Measurements from ENCODE around the gene TTC27.
"Not testable (repeated sequence)": the region's sequence is repeated elsewhere in the genome, so short reads cannot be mapped to it uniquely, and the experiment has no call there.

TTC27 gene

GRCh38 chr2:32719933-32720716 is 92.3 kb downstream of the TTC27 start:
- DNase-seq (ENCODE audit: low read depth in 2 of 2), result no peak

GRCh38 chr2:32720771-32721170 is 92.9 kb downstream of the TTC27 start:
- DNase-seq (ENCODE audit: low read depth in 2 of 2), result no peak

DNA sequence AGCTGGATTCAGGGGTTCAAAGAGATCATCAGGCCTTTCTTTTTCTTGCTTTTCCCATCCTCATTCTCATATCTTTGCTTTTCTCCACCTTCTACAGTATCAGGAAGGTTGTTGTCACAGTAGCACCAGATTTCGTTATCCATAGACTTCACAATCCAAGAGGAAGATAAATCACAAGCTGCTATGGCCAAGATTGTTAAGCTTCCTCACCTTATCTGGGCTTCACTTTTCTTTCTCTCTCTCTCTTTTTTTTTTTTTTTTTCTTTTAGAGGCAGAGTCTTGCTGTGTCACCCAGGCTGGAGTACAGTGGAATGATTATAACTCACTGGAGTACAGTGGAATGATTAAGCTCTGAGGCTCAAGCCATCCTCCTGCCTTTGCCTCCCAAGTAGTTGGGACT is 93.5 kb downstream of the TTC27 start:
- no peak for DNase-seq (ENCODE audit: low read depth in 2 of 2)

- DNase-seq (ENCODE audit: low read depth in 2 of 2), result no peak
These were observed 95.7 kb downstream of the TTC27 start for GRCh38 chr2:32723467-32724079.

DNA sequence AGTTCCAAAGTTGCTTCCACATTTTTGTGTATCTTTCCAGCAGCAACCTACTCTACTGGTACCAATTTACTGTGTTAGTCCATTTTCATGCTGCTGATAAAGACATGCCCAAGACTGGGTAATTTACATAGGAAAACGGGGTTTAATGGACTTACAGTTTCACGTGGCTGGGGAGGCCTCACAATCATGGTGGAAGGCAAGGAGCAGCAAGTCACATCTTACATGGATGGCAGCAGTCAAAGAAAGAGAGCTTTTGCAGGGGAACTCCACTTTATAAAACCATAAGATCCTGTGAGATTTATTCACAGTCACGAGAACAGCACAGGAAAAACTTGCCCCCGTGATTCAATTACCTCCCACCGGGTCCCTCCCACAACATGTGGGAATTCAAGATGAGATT is 98.8 kb downstream of the TTC27 start:
- not testable (repeated sequence) for DNase-seq (ENCODE audit: low read depth in 2 of 2)

- DNase-seq (ENCODE audit: low read depth in 2 of 2), result no peak
These were observed 99.3 kb downstream of the TTC27 start for GRCh38 chr2:32727157-32727556.

- DNase-seq (ENCODE audit: low read depth in 2 of 2), result not testable (repeated sequence)
These were observed 103.1 kb downstream of the TTC27 start for GRCh38 chr2:32730958-32731357.

DNA sequence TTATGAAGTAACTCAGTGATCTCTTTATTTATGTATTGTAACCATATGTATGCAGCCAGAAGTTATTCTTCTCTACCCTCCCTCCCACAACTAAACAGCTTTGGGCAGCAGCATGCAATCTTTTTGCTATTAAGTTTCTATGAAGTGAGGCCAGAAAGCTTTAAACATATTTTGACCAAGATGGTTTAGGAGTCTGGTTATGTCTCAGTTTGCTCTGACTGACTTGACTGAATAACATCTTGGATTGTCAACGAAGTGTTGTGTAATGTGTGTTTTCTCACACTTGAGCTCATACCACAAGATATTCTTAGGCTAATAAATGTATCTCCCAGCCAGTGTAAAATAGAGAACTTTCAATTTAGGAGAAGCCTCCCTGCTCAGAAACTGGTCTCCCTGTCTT is 104.3 kb downstream of the TTC27 start:
- no peak for DNase-seq (ENCODE audit: low read depth in 2 of 2)

DNA sequence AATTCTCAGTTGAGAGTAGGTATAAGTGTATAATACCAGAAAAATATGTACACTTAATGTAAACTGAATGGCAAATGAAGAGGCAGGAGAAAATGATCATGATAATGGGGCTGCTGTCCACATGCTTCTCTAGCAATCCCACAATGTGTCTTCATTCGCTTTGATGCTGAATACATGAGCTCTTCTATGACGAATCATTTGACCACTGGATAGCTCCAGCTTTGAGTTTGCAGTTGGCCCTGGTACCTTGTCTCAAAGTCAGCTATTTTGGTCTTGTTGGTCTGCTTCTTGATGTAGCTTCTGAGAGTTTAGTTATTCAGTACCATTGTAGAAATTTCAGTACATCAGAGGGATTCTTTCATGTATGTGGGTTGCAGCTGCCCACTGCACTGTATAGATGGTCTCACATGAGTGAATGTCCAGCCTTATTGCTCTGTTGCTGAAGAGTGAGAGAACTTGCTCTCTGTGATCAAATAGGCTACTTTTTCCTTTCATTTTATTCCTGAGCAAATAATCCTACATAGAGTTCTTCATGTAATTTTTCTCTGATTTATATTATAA is 105.1 kb downstream of the TTC27 start:
- DNase-seq (ENCODE audit: low read depth in 2 of 2), result no peak

DNA sequence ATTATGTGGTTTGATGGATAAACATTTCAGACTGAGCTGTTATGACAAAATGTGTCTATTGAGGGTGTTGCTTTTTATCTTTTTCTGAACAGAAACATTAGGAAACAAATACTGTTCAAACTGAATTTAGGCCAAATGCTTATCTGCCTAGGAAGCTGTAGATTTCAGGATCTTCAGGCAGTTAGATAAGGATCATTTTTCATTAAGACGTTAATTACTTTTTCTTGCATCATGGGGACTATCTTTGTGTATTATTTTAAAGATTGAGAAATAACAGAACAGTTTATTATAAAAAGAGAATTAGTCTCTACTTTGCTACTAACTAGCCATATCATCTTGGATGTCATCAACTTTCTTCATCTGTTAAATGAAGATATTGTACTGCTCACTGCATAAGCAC is 107.5 kb downstream of the TTC27 start:
- DNase-seq (ENCODE audit: low read depth in 2 of 2), result no peak

GRCh38 chr2:32738939-32739338 is 111.1 kb downstream of the TTC27 start:
- no peak for DNase-seq (ENCODE audit: low read depth in 2 of 2)

DNA sequence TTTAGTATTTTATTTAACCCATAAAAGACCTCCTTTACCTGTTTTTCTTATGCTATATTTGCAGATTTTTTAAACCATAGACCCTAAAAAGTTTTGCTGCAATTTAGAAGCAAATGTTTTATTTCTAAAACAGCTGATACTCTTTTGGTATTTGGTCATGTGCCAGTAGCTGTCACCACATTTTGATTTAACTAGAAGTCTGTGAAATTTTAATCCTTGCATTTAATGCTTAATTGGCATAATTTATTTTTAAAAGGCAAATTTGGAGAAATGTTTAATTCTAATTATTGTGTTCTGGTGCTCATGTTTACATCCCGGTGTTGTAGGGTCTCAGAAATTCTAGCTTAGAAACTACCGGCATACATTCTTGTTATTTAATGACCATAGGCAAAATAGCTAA is 111.8 kb downstream of the TTC27 start:
- DNase-seq (ENCODE audit: low read depth in 2 of 2), result no peak

DNA sequence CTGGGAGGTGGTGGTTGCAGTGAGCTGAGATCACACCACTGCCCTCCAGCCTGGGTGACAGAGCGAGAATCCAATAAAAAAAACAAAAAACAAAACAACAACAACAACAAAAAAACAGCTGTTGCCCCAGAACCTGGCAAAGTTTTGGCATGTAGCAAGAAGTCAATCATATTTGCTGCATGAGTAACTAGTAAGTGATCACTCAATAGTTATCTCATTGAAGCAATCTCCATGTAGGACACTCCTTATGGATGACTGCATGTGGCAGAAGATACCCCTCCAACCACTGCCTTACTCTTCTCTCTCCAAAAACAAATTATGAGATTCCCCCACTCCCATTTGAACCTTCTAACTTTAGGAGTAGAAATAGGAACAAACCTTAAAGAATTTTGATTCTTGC is 113.7 kb downstream of the TTC27 start:
- no peak for DNase-seq (ENCODE audit: low read depth in 2 of 2)

DNA sequence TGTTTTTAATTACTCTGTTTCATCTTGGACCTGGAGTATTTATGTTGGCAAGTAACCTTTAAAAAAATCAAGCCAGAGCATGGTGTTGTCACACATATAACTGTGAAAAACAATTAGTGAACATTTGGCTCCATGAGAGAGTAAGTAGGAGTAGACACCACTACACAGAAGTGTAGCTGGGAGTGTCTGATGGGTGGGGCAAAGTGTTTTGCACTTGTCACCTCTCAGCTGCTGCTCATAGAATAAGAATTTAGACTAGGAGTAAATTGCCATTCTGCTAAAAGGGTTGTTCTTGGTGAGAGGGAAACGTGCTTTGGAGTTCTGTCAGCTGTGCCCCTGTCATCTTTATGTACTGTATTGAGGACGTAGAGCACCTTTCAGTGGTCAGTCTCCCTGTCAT is 114.5 kb downstream of the TTC27 start:
- no peak for DNase-seq (ENCODE audit: low read depth in 2 of 2)

DNA sequence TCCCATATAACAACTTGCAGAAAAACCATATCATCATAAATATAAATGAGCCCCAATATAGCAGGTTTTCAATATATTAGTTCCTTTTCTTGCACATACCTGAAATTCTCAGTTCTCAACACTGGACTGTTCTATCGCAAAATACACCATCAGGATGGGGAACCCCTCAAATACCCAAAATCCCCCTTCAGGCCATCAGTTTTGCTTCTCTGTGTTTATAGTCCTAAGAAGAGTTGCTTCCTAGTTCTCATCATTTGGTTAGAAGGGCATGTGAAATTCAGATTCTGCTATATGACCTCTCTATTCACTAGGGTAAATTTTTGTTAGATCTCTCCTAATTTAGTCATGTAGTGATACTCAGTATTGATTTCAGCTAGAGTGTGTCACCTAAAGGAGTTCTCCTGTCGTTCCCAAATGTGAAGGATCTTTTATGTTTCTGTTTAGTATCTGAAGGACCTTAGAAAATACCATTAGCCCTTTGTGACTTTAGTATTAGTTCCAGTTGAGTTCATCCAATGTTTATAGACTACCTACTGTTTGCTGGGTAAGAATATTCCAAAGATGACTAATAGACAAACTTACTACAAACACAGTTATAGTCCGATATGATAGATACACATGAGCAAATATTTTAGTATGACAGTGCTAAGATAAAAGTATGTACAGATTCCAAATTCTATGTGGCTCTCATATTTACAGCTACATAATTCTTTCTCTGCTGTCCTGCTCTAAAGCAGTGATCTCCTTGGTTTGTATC is 115.8 kb downstream of the TTC27 start:
- DNase-seq (ENCODE audit: low read depth in 2 of 2), result no peak

- no peak for DNase-seq (ENCODE audit: low read depth in 2 of 2)
These were observed 117.3 kb downstream of the TTC27 start for GRCh38 chr2:32745191-32745590.

DNA sequence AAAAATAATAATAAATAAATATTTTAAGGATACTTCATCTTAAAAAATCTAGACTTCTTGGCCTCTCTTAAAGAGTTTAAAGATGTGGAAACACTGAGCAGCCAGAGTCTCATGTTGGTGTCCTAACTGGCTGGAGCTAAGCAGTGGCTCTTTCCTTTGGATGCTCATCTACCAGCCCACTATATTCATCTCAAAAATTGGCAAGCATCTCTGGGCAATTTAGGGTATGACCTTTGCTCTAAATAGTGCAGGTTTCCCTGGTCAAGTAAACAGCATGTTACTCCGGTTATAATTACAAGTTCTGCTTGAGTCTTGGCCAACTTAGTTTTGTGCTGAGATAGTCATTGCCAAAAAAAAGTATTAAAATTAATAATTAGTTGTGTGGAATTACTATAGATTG is 117.8 kb downstream of the TTC27 start:
- DNase-seq (ENCODE audit: low read depth in 2 of 2), result no peak

DNA sequence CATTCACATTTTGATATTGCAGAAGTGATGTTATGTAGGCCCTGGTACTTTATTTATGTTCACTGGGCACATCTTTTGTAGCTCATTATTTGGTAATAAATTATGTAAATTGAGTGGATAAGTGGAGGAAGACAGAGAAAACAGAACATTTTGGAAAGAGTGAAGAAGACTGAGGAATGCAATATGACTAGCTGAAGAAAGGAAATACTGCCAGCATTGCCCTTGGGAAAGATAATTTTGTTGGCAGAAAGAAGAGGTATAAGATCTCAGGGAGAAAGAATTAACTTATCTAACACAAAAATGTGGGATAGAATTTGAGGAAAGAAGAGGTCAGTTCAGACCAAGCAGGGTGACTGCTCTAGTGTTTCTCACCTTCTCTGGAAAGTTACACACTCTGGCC is 118.8 kb downstream of the TTC27 start:
- no peak for DNase-seq (ENCODE audit: low read depth in 2 of 2)

DNA sequence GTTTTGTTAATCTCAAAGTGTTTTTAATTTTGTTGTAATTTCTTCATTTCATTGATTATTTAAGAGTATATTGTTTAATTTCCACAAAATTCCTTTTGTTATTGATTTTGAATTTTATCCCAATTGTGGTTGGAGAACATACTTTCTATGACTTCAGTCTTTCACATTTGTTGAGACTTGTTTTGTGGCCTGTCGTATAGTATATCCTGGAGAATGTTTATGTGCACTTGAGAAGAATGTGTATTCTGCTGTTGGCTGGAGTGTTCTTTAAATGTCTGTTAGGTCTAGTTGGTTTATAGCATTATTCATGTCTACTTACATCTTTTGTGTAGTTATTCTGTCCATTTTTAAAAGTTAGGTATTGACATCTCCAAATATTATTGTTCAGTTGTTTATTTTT is 120.3 kb downstream of the TTC27 start:
- DNase-seq (ENCODE audit: low read depth in 2 of 2), result no peak

DNA sequence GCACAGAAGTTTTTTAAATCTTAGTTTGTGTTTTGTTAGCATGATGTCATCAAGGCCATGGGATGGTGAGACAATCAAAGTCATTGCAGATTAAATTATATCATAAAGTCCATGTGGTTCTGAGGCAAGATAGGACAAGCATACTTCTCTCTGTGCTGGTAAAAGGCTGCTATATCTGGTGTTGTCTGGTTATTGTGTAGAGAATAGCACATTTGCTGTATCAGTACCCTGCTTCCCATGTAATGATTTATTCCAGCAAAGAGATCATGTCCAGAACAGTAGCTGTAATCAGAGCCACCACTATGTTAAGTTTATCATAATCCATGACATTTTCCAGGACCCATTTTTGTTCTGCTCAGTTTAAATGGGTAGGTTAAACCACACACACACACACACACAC is 123.0 kb downstream of the TTC27 start:
- DNase-seq (ENCODE audit: low read depth in 2 of 2), result no peak

DNA sequence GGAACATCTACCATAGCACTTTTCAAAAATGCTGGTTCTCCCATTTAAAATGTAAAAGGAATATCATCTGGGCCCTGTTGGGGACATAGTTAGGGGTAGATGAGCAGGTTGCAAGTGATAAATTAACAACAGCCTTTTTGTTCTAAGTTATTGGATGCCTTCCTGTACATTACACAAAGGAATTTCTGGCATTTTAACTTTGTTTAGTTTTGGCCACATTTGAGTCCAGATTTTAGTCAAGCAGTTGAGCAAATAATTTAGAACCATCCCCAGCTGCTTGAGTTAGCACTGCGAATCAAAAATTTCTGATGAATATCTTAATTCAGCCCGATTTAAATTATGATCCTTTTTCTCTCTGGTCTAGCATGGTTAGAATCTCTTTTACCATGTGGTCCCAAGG is 124.4 kb downstream of the TTC27 start:
- DNase-seq (ENCODE audit: low read depth in 2 of 2), result no peak

- no peak for DNase-seq (ENCODE audit: low read depth in 2 of 2)
These were observed 125.1 kb downstream of the TTC27 start for GRCh38 chr2:32752952-32753351.

- DNase-seq (ENCODE audit: low read depth in 2 of 2), result not testable (repeated sequence)
These were observed 126.8 kb downstream of the TTC27 start for GRCh38 chr2:32754676-32755075.

Data from stimulated activated CD8-positive, alpha-beta memory T cell treated with anti-CD3 and anti-CD28 coated beads, Interleukin-7, amount 100 ng/mL, for 1 hour (primary cell).